Progenitor cell of endocrine pancreas (in vitro differentiated cells): ENCODE results near the gene KRTAP20-1. TPM values are rescaled to one million over a fixed set of nuclear protein-coding genes. Genes with fewer than 3 reads are reported as not detected.

ENCODE experiments used
- DNase-seq: peaks from one replicate; pipeline ENCODE4 v3.0.0; 2021; ENCODE audit warnings: low spot score; ENCODE audit not compliant: unreplicated experiment
- H3K27ac Mint-ChIP-seq: 2 replicates; pipeline ENCODE4 v1.8.0; 2021; ENCODE audit warnings: mild to moderate bottlenecking, moderate library complexity, mixed read lengths
- H3K27me3 Mint-ChIP-seq: 2 replicates; pipeline ENCODE4 v1.8.0; 2021; ENCODE audit warnings: mixed read lengths
- H3K36me3 Mint-ChIP-seq: 2 replicates; pipeline ENCODE4 v1.8.0; 2022; ENCODE audit warnings: mixed read lengths; ENCODE audit not compliant: insufficient read depth
- H3K4me1 Mint-ChIP-seq: 2 replicates; pipeline ENCODE4 v1.8.0; 2021; ENCODE audit warnings: low read depth, mixed read lengths
- H3K4me3 Mint-ChIP-seq: 2 replicates; pipeline ENCODE4 v1.8.0; 2021; ENCODE audit warnings: low read depth, mild to moderate bottlenecking, moderate library complexity, mixed read lengths
- H3K9me3 Mint-ChIP-seq: 2 replicates; pipeline ENCODE4 v1.8.0; 2021; ENCODE audit warnings: low read depth, mixed read lengths
- total RNA-seq: library from RNA; stranded (reverse); gene quantifications from 2 replicates; pipeline ENCODE4 v1.2.1, GENCODE V29; 2021
- TF ChIP-seq, protein P1 (sequence below): fragments of 200-600 bp; sonication (generic); IDR thresholded peaks from one replicate; pipeline ENCODE4 v1.5.0; 2021; ENCODE audit warnings: antibody characterized with exemption, mild to moderate bottlenecking; ENCODE audit not compliant: unreplicated experiment

KRTAP20-1 gene
- total RNA-seq, 1 donor from 2014 or later = not detected

DNA sequence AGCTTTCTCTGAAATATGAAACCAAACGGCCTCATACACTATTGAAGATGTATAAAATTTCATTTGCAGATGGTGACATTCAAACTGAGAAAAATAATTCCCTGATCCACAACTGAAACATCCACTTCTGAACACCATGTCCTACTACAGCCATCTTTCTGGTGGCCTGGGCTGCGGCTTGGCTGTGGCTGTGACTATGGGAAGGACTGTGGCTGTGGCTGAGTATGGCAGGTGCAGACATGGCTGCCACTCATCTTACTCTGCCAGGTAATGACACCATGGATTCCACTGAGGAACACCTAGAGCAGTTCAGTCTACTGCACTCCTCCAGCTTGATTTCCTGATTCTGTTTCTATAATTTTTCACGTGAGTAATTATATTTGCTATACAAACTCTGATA lies 4.3 kb downstream of the KRTAP20-1 start, which contains the start of gene KRTAP20-4:
TSS of gene KRTAP20-4 (plus strand) at position 106 of the 400 bp plus-strand sequence.
- H3K27me3 Mint-ChIP-seq = no peaks in the 10 kb centered on the region
- peaks cover 12% of the 10 kb centered on the region for H3K9me3 Mint-ChIP-seq
- no peak for DNase-seq
- H3K4me1 Mint-ChIP-seq = no peaks in the 10 kb centered on the region
- no peak within 1 kb of the TSS for H3K27ac Mint-ChIP-seq
- H3K4me3 Mint-ChIP-seq = no peak within 1 kb of the TSS
- TF ChIP-seq, protein P1, sequence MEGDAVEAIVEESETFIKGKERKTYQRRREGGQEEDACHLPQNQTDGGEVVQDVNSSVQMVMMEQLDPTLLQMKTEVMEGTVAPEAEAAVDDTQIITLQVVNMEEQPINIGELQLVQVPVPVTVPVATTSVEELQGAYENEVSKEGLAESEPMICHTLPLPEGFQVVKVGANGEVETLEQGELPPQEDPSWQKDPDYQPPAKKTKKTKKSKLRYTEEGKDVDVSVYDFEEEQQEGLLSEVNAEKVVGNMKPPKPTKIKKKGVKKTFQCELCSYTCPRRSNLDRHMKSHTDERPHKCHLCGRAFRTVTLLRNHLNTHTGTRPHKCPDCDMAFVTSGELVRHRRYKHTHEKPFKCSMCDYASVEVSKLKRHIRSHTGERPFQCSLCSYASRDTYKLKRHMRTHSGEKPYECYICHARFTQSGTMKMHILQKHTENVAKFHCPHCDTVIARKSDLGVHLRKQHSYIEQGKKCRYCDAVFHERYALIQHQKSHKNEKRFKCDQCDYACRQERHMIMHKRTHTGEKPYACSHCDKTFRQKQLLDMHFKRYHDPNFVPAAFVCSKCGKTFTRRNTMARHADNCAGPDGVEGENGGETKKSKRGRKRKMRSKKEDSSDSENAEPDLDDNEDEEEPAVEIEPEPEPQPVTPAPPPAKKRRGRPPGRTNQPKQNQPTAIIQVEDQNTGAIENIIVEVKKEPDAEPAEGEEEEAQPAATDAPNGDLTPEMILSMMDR = no peak
- no peaks in the 10 kb centered on the region for H3K36me3 Mint-ChIP-seq

DNA sequence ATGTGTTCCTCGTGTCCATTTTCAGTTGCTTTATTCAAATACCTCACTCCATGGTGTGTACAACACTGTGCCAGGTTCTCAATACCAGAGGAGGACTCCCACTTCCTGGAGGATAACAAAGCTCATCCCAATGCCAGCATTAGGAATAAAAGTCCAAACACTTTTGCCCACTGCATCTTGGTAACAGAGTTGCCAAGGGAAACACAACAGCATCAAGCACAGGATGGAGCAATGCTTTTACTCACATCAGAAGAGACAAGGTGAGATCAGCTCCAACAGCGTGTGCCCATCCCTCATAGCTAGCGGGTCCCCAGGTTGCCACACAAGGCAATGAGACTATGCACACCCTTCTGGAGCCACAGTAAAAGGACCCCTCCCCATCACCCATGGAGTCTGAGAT lies 7.1 kb downstream of the KRTAP20-1 start:
- Mint-ChIP-seq H3K27me3 (no peaks in the 10 kb centered on the region), H3K4me3 (no peak overlapping the region), H3K36me3 (no peaks in the 10 kb centered on the region), H3K4me1 (no peaks in the 10 kb centered on the region), H3K9me3 (peaks cover 19% of the 10 kb centered on the region), H3K27ac (no peak overlapping the region)
- TF ChIP-seq, protein P1 = no peak
- no peak for DNase-seq

DNA sequence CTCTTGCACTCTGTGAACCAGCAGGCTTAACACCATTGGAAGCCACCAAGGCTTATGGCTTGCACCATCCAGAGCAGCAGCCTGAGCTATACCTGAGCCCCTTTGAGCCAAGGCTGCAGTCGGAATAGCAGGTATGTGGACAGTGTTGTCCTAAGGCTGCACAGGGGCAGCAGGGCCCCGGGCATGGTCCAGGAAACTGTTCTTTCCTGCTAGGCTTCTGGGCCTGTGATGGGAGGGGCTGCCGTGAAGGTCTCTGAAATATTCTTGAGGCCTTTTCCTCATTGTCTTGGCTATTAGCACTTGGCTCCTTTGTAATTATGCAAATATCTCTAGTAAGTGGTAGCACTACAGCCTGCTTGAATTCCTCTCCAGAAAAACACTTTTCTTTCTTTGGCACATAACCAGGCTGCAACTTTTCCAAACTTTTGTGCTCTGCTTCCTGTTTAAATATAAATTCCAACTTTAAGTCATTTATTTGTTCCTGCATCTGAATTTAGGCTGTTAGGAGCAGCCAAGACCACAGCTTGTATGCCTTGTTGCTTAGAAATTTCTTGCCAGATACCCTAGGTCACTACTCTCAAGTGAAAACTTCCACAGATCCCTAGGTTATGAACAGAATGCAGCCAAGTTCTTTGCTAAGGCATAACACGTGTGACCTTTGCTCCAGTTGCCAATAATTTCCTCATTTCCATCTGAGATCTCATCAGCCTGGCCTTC lies 9.4 kb downstream of the KRTAP20-1 start:
- Mint-ChIP-seq H3K27me3 (no peaks in the 10 kb centered on the region), H3K4me3 (no peak overlapping the region), H3K27ac (no peak overlapping the region), H3K9me3 (peaks cover 20% of the 10 kb centered on the region), H3K36me3 (no peaks in the 10 kb centered on the region), H3K4me1 (no peaks in the 10 kb centered on the region)
- DNase-seq = no peak
- TF ChIP-seq, protein P1 = no peak

DNA sequence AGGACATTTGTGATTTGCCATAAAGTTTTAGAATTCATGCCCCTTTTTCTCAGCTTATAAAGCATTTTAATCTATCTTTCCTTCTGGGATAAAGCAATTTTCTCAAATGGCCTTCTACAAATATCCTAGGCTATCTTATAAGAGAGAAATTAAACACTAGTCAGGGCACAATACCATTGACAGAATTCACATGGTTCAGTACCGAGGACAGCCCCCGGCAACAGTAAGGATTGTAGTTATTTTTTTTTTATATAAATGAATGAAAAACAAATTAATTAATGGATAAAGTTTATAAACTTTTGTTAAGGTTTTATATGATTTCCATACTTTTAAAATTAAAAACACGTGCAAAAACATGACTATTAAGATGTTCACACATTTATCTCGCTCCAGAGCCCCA lies 11.9 kb downstream of the KRTAP20-1 start:
- no peak for DNase-seq
- no peaks in the 10 kb centered on the region for H3K36me3 Mint-ChIP-seq
- H3K9me3 Mint-ChIP-seq = peaks cover 28% of the 10 kb centered on the region
- TF ChIP-seq, protein P1 = no peak
- no peak overlapping the region for H3K27ac Mint-ChIP-seq
- no peaks in the 10 kb centered on the region for H3K27me3 Mint-ChIP-seq
- H3K4me3 Mint-ChIP-seq = no peak overlapping the region
- no peaks in the 10 kb centered on the region for H3K4me1 Mint-ChIP-seq

DNA sequence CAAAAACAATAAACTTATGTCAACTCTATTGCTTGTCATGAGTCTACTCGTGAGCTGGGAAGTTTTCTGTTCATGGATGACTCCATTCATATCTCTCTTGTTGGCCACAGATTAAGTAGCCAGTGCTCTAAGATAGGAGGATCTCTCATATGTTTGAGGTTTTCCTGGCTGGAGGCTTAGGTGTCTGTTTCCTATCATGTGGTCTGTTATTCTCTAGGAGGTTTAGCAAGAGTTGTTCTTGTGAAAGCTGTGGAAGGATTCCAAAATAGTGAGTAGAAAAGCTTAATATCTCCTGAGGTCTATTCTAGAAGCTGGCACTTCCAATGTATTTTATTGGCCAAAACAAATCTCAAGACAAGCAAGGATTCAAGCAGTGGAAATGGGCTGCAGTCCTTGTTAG lies 13.0 kb downstream of the KRTAP20-1 start:
- TF ChIP-seq, protein P1 = no peak
- DNase-seq = no peak
- no peaks in the 10 kb centered on the region for H3K4me1 Mint-ChIP-seq
- no peaks in the 10 kb centered on the region for H3K27me3 Mint-ChIP-seq
- H3K27ac Mint-ChIP-seq = no peak overlapping the region
- no peaks in the 10 kb centered on the region for H3K36me3 Mint-ChIP-seq
- no peak overlapping the region for H3K4me3 Mint-ChIP-seq
- H3K9me3 Mint-ChIP-seq = peaks cover 28% of the 10 kb centered on the region
